Measurements from ENCODE around the gene MYO18B. TPM values are rescaled to one million over a fixed set of nuclear protein-coding genes. Genes with fewer than 3 reads are reported as not detected.

Gene MYO18B
- total RNA-seq, 1 experiment from 2014 or later: 0.07 TPM

GRCh38 chr22:25928038-25928437, 186.1 kb downstream of the MYO18B start:
- intact Hi-C loops (cut with micrococcal nuclease; ENCODE audit: unreplicated experiment): no loop called here
- no peaks in the 10 kb centered on the region for H3K4me1 ChIP-seq
- H3K27me3 ChIP-seq (replicated peaks; ENCODE audit: control insufficient read depth, insufficient read depth, low read length): no peaks in the 10 kb centered on the region; the same call in 1 of the 2 replicates
- Mint-ChIP-seq H3K9me3 (ENCODE audit: unreplicated experiment) (peaks cover 11% of the 10 kb centered on the region), H3K27ac (ENCODE audit: unreplicated experiment) (no peak overlapping the region), H3K4me1 (ENCODE audit: low read depth, unreplicated experiment) (no peaks in the 10 kb centered on the region), H3K36me3 (ENCODE audit: insufficient read depth, unreplicated experiment) (no peaks in the 10 kb centered on the region), H3K27me3 (ENCODE audit: insufficient read depth, unreplicated experiment) (peaks cover 32% of the 10 kb centered on the region), H3K4me3 (ENCODE audit: unreplicated experiment) (no peak overlapping the region)
- no peaks in the 10 kb centered on the region for H3K36me3 ChIP-seq (ENCODE audit: control insufficient read depth, insufficient read depth, low read length)
- POLR2A ChIA-PET: no interaction called here
- no peak for DNase-seq
- no peak for TF ChIP-seq CTCF (IDR thresholded peaks at IDR 0.05; ENCODE audit: insufficient read depth in 1 of 2, low read depth in 1 of 2, low read length in 1 of 2, severe bottlenecking in 1 of 2, unreplicated experiment in 1 of 2)
- no peaks in the 10 kb centered on the region for H3K9me3 ChIP-seq
- no TSS peak for BruUV-seq (replicated peaks)
- H3K4me3 ChIP-seq (ENCODE audit: low read depth, low read length): no peak overlapping the region
- CTCF ChIA-PET: no interaction called here

GRCh38 chr22:25929321-25929878, 187.4 kb downstream of the MYO18B start:
- TF ChIP-seq CTCF (IDR thresholded peaks at IDR 0.05; ENCODE audit: insufficient read depth in 1 of 2, low read depth in 1 of 2, low read length in 1 of 2, severe bottlenecking in 1 of 2, unreplicated experiment in 1 of 2): no peak
- intact Hi-C loops (cut with micrococcal nuclease; ENCODE audit: unreplicated experiment): no loop called here
- H3K36me3 ChIP-seq (ENCODE audit: control insufficient read depth, insufficient read depth, low read length): no peaks in the 10 kb centered on the region
- DNase-seq: no peak
- ChIA-PET POLR2A (no interaction called here), CTCF (interaction anchor here (0.6 to 0.7 kb wide), 2 partner anchors 35 to 440 kb away, joined by 3 read pairs; no protein-coding TSS in a partner anchor)
- H3K4me3 Mint-ChIP-seq (ENCODE audit: unreplicated experiment): no peak overlapping the region
- H3K9me3 ChIP-seq: no peaks in the 10 kb centered on the region
- H3K27me3 Mint-ChIP-seq (ENCODE audit: insufficient read depth, unreplicated experiment): peaks cover 24% of the 10 kb centered on the region
- H3K36me3 Mint-ChIP-seq (ENCODE audit: insufficient read depth, unreplicated experiment): no peaks in the 10 kb centered on the region
- peaks cover 11% of the 10 kb centered on the region for H3K9me3 Mint-ChIP-seq (ENCODE audit: unreplicated experiment)
- no peaks in the 10 kb centered on the region; the same call in 1 of the 2 replicates for H3K27me3 ChIP-seq (replicated peaks; ENCODE audit: control insufficient read depth, insufficient read depth, low read length)
- BruUV-seq (replicated peaks): no TSS peak
- no peaks in the 10 kb centered on the region for H3K4me1 Mint-ChIP-seq (ENCODE audit: low read depth, unreplicated experiment)
- no peaks in the 10 kb centered on the region for H3K4me1 ChIP-seq
- H3K4me3 ChIP-seq (ENCODE audit: low read depth, low read length): no peak overlapping the region
- no peak overlapping the region for H3K27ac Mint-ChIP-seq (ENCODE audit: unreplicated experiment)

- H3K27me3 ChIP-seq (replicated peaks; ENCODE audit: control insufficient read depth, insufficient read depth, low read length): no peaks in the 10 kb centered on the region; the same call in 1 of the 2 replicates
Observed at GRCh38 chr22:25930083-25930482, 188.1 kb downstream of the MYO18B start.

More at GRCh38 chr22:25930083-25930482, 188.1 kb downstream of the MYO18B start:
- BruUV-seq (replicated peaks): no TSS peak
- no peak for TF ChIP-seq CTCF (IDR thresholded peaks at IDR 0.05; ENCODE audit: insufficient read depth in 1 of 2, low read depth in 1 of 2, low read length in 1 of 2, severe bottlenecking in 1 of 2, unreplicated experiment in 1 of 2)
- no peaks in the 10 kb centered on the region for H3K9me3 ChIP-seq
- no peak overlapping the region for H3K4me3 Mint-ChIP-seq (ENCODE audit: unreplicated experiment)
- POLR2A ChIA-PET: no interaction called here
- no peaks in the 10 kb centered on the region for H3K4me1 Mint-ChIP-seq (ENCODE audit: low read depth, unreplicated experiment)
- peaks cover 24% of the 10 kb centered on the region for H3K27me3 Mint-ChIP-seq (ENCODE audit: insufficient read depth, unreplicated experiment)
- no peaks in the 10 kb centered on the region for H3K4me1 ChIP-seq
- DNase-seq: no peak
- H3K36me3 Mint-ChIP-seq (ENCODE audit: insufficient read depth, unreplicated experiment): no peaks in the 10 kb centered on the region
- CTCF ChIA-PET: no interaction called here
- intact Hi-C loops (cut with micrococcal nuclease; ENCODE audit: unreplicated experiment): no loop called here
- peaks cover 11% of the 10 kb centered on the region for H3K9me3 Mint-ChIP-seq (ENCODE audit: unreplicated experiment)
- H3K27ac Mint-ChIP-seq (ENCODE audit: unreplicated experiment): no peak overlapping the region
- H3K36me3 ChIP-seq (ENCODE audit: control insufficient read depth, insufficient read depth, low read length): no peaks in the 10 kb centered on the region
- no peak overlapping the region for H3K4me3 ChIP-seq (ENCODE audit: low read depth, low read length)
